Measurements from ENCODE around the gene MLN. TPM values are rescaled to one million over a fixed set of nuclear protein-coding genes. Genes with fewer than 3 reads are reported as not detected.

The MLN gene
- total and polyA plus RNA-seq, 2 of the 4 experiments (the other 2 are of a cell fraction) = not detected

DNA sequence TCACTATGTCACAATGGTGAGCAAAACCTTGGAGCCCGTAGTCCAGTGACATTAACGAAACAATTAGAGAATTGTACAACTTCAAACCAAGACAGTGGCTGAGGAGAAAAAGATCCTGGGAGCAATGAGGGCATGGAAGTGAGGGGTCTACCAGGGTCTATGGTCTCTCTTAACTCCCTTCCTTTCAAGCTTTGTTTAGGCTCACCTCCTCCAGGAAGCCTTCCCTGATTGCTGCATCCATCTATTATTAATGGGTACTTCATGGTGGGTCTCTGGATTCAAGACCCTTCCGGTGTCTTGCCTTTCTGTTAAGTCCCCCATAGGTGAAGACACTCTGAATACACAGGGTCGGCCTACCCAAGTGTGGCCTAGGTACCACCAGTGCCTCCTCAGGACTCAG is 38.1 kb upstream of the MLN start:
- Histone ChIP-seq H3K9ac (ENCODE audit: low read depth, low read length) (no peak overlapping the region), H2AK9ac (replicated peaks; ENCODE audit: low read depth, low read length, poor library complexity) (no peak overlapping the region), H3K4me1 (ENCODE audit: control insufficient read depth, insufficient read depth, low read length) (peaks cover 40% of the 10 kb centered on the region), H3K14ac (replicated peaks; ENCODE audit: low read depth, low read length) (no peak overlapping the region; the same call in 1 of the 2 replicates), H3K9me1 (ENCODE audit: insufficient read depth, low read length) (peaks cover 39% of the 10 kb centered on the region), H4K8ac (ENCODE audit: low read depth in 2 of 2, low read length in 2 of 2) (no peak overlapping the region), H2AFZ (replicated peaks; ENCODE audit: low read length, poor library complexity) (no peak overlapping the region), H4K91ac (ENCODE audit: insufficient read depth, low read depth, low read length) (peak overlapping the region; percentile 90), H3K4me3 (ENCODE audit: insufficient read depth, low read depth, low read length) (no peak overlapping the region), H2BK15ac (ENCODE audit: low read depth, low read length) (peak overlapping the region; percentile 64; the same call in 2 of the 3 replicates), H3K36me3 (ENCODE audit: control insufficient read depth, insufficient read depth, low read length) (no peaks in the 10 kb centered on the region), H3K9me3 (ENCODE audit: control insufficient read depth, insufficient read depth, low read length) (no peaks in the 10 kb centered on the region), H4K5ac (ENCODE audit: low read depth, low read length) (no peak overlapping the region), H3K27me3 (ENCODE audit: control insufficient read depth, insufficient read depth, low read length) (no peaks in the 10 kb centered on the region), H2BK120ac (ENCODE audit: low read depth, low read length) (peak overlapping the region; percentile 96), H3K4me2 (ENCODE audit: low read depth, low read length) (no peak overlapping the region), H3K4ac (ENCODE audit: low read depth, low read length) (peak overlapping the region; percentile 96), H3K56ac (ENCODE audit: extremely low read depth, insufficient read depth, low read length) (no peak overlapping the region), H4K20me1 (ENCODE audit: insufficient read depth, low read length) (no peaks in the 10 kb centered on the region), H2BK20ac (ENCODE audit: low read depth, low read length) (peak overlapping the region; percentile 97; the same call in 1 of the 2 replicates), H2BK5ac (ENCODE audit: low read depth, low read length, poor library complexity, severe bottlenecking) (no peak overlapping the region), H2AK5ac (ENCODE audit: low read depth, low read length) (peak overlapping the region; percentile 82), H3K23ac (ENCODE audit: low read depth, low read length) (no peak overlapping the region), H3K18ac (ENCODE audit: low read depth, low read length) (no peak overlapping the region), H3K79me1 (ENCODE audit: low read depth in 1 of 2, low read length in 2 of 2) (peaks cover 0 to 14% of the 10 kb centered on the region in 2 experiments; a peak in 1 of 4 replicates), H3K27ac (ENCODE audit: insufficient read depth, low read length) (no peak overlapping the region)
- intact Hi-C loops (cut with micrococcal nuclease) (loop anchor here (2.0 kb wide), 2 partner anchors 53 to 71 kb away; partner anchors contain the start of gene LEMD2), in situ Hi-C loops (cut with MboI; ENCODE audit: low sequenced_read_pairs) (no loop called here), dilution Hi-C loops (cut with HindIII; ENCODE audit: low sequenced_read_pairs, unreplicated experiment) (no loop called here)
- ChIA-PET POLR2A (ENCODE audit: unreplicated experiment) (no interaction called here), CTCF (interaction anchor here (1.1 kb wide), 1 partner anchor 18 kb away, joined by 4 read pairs; no protein-coding TSS in a partner anchor)
- DNase-seq (no peak), ATAC-seq (ENCODE audit: low read depth) (no peak)
- TF ChIP-seq, protein P1, sequence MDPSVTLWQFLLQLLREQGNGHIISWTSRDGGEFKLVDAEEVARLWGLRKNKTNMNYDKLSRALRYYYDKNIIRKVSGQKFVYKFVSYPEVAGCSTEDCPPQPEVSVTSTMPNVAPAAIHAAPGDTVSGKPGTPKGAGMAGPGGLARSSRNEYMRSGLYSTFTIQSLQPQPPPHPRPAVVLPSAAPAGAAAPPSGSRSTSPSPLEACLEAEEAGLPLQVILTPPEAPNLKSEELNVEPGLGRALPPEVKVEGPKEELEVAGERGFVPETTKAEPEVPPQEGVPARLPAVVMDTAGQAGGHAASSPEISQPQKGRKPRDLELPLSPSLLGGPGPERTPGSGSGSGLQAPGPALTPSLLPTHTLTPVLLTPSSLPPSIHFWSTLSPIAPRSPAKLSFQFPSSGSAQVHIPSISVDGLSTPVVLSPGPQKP (IDR thresholded peaks at IDR 0.05; ENCODE audit: borderline replicate concordance, low read depth, low read length) = no peak
- no peak for TF ChIP-seq CHD1 (IDR thresholded peaks at IDR 0.05; ENCODE audit: low read depth, low read length)
- no peak for TF ChIP-seq RAD21 (IDR thresholded peaks at IDR 0.05; ENCODE audit: low read length)
- TF ChIP-seq NFE2L2 (IDR thresholded peaks at IDR 0.05; ENCODE audit: low read depth, low read length) = no peak
- no peak for TF ChIP-seq MXI1 (IDR thresholded peaks at IDR 0.05; ENCODE audit: borderline replicate concordance, low read depth, low read length)
- TF ChIP-seq RCOR1 (IDR thresholded peaks at IDR 0.05; ENCODE audit: insufficient replicate concordance, low read length) = no peak
- TF ChIP-seq MAFK (IDR thresholded peaks at IDR 0.05; ENCODE audit: low read depth, low read length) = no peak
- TF ChIP-seq, protein P2, sequence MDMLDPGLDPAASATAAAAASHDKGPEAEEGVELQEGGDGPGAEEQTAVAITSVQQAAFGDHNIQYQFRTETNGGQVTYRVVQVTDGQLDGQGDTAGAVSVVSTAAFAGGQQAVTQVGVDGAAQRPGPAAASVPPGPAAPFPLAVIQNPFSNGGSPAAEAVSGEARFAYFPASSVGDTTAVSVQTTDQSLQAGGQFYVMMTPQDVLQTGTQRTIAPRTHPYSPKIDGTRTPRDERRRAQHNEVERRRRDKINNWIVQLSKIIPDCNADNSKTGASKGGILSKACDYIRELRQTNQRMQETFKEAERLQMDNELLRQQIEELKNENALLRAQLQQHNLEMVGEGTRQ (IDR thresholded peaks at IDR 0.05; ENCODE audit: low read depth, low read length) = no peak
- TF ChIP-seq SMC3 (IDR thresholded peaks at IDR 0.05; ENCODE audit: low read depth, low read length) = no peak
- TF ChIP-seq, protein P3, sequence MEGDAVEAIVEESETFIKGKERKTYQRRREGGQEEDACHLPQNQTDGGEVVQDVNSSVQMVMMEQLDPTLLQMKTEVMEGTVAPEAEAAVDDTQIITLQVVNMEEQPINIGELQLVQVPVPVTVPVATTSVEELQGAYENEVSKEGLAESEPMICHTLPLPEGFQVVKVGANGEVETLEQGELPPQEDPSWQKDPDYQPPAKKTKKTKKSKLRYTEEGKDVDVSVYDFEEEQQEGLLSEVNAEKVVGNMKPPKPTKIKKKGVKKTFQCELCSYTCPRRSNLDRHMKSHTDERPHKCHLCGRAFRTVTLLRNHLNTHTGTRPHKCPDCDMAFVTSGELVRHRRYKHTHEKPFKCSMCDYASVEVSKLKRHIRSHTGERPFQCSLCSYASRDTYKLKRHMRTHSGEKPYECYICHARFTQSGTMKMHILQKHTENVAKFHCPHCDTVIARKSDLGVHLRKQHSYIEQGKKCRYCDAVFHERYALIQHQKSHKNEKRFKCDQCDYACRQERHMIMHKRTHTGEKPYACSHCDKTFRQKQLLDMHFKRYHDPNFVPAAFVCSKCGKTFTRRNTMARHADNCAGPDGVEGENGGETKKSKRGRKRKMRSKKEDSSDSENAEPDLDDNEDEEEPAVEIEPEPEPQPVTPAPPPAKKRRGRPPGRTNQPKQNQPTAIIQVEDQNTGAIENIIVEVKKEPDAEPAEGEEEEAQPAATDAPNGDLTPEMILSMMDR (conservative IDR thresholded peaks at IDR 0.05; ENCODE audit: low read depth, low read length) = no peak
- no TSS peak for BruUV-seq (replicated peaks)
- WGBS, 2 experiments (ENCODE audit: extremely low coverage in 2 of 2, insufficient read length in 1 of 2) = 100% methylated on average over 1 of the region's 4 CpGs; no CpG with 5 or more reads in 1 of the 2 experiments
